IMR-90 (cell line): ENCODE results near the gene TCN1. TPM values are rescaled to one million over a fixed set of nuclear protein-coding genes. Genes with fewer than 3 reads are reported as not detected.
A peak's percentile ranks its signal among the peaks of the same experiment; 100 is the strongest.

ENCODE experiments used
- ATAC-seq: fragments of 200-7000 bp; cut with Tn5 transposase; 2 replicates; pipeline ENCODE4 v1.9.1; 2020; ENCODE audit warnings: low read depth, mild to moderate bottlenecking, moderate library complexity
- BruUV-seq: library from RNA; stranded (reverse); fragments of 400-500 nt; replicated peaks from 2 replicates; lab custom pipeline; 2021; lab: Mats Ljungman, UMichigan
- CTCF ChIA-PET: fragments of 300-600 bp; formaldehyde crosslinking; extraction: SDS; loops from one replicate; lab custom pipeline; 2021; ENCODE audit warnings: antibody characterized with exemption; lab: Yijun Ruan, JAX
- POLR2A ChIA-PET: fragments of 300-600 bp; sonication (Branson Sonifier 250); formaldehyde crosslinking; loops from one replicate; lab custom pipeline; 2022; ENCODE audit warnings: antibody characterized with exemption; ENCODE audit not compliant: unreplicated experiment; lab: Charles Lee
- DNase-seq: peaks from one replicate; pipeline ENCODE4 v3.0.0; 2013
- H2AFZ ChIP-seq: replicated peaks from 2 replicates; pipeline ENCODE3; 2013; ENCODE audit warnings: low read length, mild to moderate bottlenecking; ENCODE audit not compliant: poor library complexity
- H2AK5ac ChIP-seq: 2 replicates; pipeline ENCODE4 v1.6.1; 2013; ENCODE audit warnings: low read depth, low read length, inconsistent platforms
- H2AK9ac ChIP-seq: replicated peaks from 2 replicates; pipeline ENCODE3; 2013; ENCODE audit warnings: mild to moderate bottlenecking, low read depth, low read length, moderate library complexity; ENCODE audit not compliant: poor library complexity
- H2BK120ac ChIP-seq: 2 replicates; pipeline ENCODE4 v1.6.1; 2013; ENCODE audit warnings: low read depth, low read length, inconsistent platforms
- H2BK15ac ChIP-seq: 3 replicates; pipeline ENCODE4 v1.6.1; 2013; ENCODE audit warnings: low read depth, low read length, inconsistent platforms
- H2BK20ac ChIP-seq: 2 replicates; pipeline ENCODE4 v1.6.1; 2013; ENCODE audit warnings: low read depth, mild to moderate bottlenecking, inconsistent platforms, low read length, moderate library complexity
- H2BK5ac ChIP-seq: 2 replicates; pipeline ENCODE4 v1.6.1; 2013; ENCODE audit warnings: mild to moderate bottlenecking, low read depth, low read length, inconsistent platforms; ENCODE audit not compliant: poor library complexity, severe bottlenecking
- H3K14ac ChIP-seq: replicated peaks from 2 replicates; pipeline ENCODE4 v1.6.1; 2013; ENCODE audit warnings: low read depth, low read length, inconsistent platforms
- H3K18ac ChIP-seq: 2 replicates; pipeline ENCODE4 v1.6.1; 2013; ENCODE audit warnings: low read depth, low read length, control low read depth
- H3K23ac ChIP-seq: 2 replicates; pipeline ENCODE4 v1.6.1; 2013; ENCODE audit warnings: low read depth, low read length, inconsistent platforms
- H3K27ac ChIP-seq: 2 replicates; pipeline ENCODE4 v1.5.1; 2013; ENCODE audit warnings: mild to moderate bottlenecking, control low read depth, low read length; ENCODE audit not compliant: insufficient read depth
- H3K27me3 ChIP-seq: 2 replicates; pipeline ENCODE4 v1.6.1; 2013; ENCODE audit warnings: low read length; ENCODE audit not compliant: control insufficient read depth, insufficient read depth
- H3K36me3 ChIP-seq: 2 replicates; pipeline ENCODE4 v1.6.1; 2013; ENCODE audit warnings: low read length, mixed read lengths; ENCODE audit not compliant: control insufficient read depth, insufficient read depth
- H3K4ac ChIP-seq: 2 replicates; pipeline ENCODE4 v1.6.1; 2013; ENCODE audit warnings: low read depth, low read length, inconsistent platforms
- H3K4me1 ChIP-seq: 2 replicates; pipeline ENCODE4 v1.6.1; 2013; ENCODE audit warnings: low read length, mixed read lengths; ENCODE audit not compliant: control insufficient read depth, insufficient read depth
- H3K4me2 ChIP-seq: 2 replicates; pipeline ENCODE4 v1.6.1; 2013; ENCODE audit warnings: low read depth, mild to moderate bottlenecking, control low read depth, low read length, moderate library complexity
- H3K4me3 ChIP-seq: 2 replicates; pipeline ENCODE4 v1.5.1; 2013; ENCODE audit warnings: low read depth, mild to moderate bottlenecking, control low read depth, low read length, moderate library complexity; ENCODE audit not compliant: insufficient read depth
- H3K56ac ChIP-seq: 2 replicates; pipeline ENCODE4 v1.6.1; 2013; ENCODE audit warnings: low read length, inconsistent platforms; ENCODE audit not compliant: insufficient read depth; ENCODE audit errors: extremely low read depth
- H3K79me1 ChIP-seq, 2 experiments: 2 replicates each; pipeline ENCODE4 v1.6.1; 2013; ENCODE audit warnings: low read length in 2 of 2, inconsistent platforms in 1 of 2, low read depth in 1 of 2
- H3K9ac ChIP-seq: 2 replicates; pipeline ENCODE4 v1.6.1; 2013; ENCODE audit warnings: low read depth, low read length, control low read depth
- H3K9me1 ChIP-seq: 2 replicates; pipeline ENCODE4 v1.6.1; 2013; ENCODE audit warnings: low read length, inconsistent platforms; ENCODE audit not compliant: insufficient read depth
- H3K9me3 ChIP-seq: 2 replicates; pipeline ENCODE4 v1.6.1; 2013; ENCODE audit warnings: low read length; ENCODE audit not compliant: control insufficient read depth, insufficient read depth
- H4K20me1 ChIP-seq: 2 replicates; pipeline ENCODE4 v1.6.1; 2013; ENCODE audit warnings: low read length, inconsistent platforms; ENCODE audit not compliant: insufficient read depth
- H4K5ac ChIP-seq: 2 replicates; pipeline ENCODE4 v1.6.1; 2013; ENCODE audit warnings: mild to moderate bottlenecking, low read depth, low read length, control low read depth
- H4K8ac ChIP-seq, 2 experiments: 2 replicates each; pipeline ENCODE4 v1.6.1; 2013; ENCODE audit warnings: low read depth in 2 of 2, low read length in 2 of 2, control low read depth in 1 of 2, inconsistent platforms in 1 of 2
- H4K91ac ChIP-seq: 2 replicates; pipeline ENCODE4 v1.6.1; 2013; ENCODE audit warnings: low read depth, low read length, inconsistent platforms; ENCODE audit not compliant: insufficient read depth
- BHLHE40 ChIP-seq: fragments of 150-350 bp; IDR thresholded peaks from 2 replicates; pipeline ENCODE4 v1.6.1; 2016; ENCODE audit warnings: mild to moderate bottlenecking, low read depth, low read length
- CEBPB ChIP-seq: IDR thresholded peaks from 2 replicates; pipeline ENCODE4 v1.6.1; 2012; ENCODE audit warnings: low read depth, low read length, improper control_type of control experiment
- CHD1 ChIP-seq: IDR thresholded peaks from 2 replicates; pipeline ENCODE4 v1.6.1; 2012; ENCODE audit warnings: low read depth, low read length, improper control_type of control experiment
- FOS ChIP-seq: fragments of 150-350 bp; IDR thresholded peaks from 2 replicates; pipeline ENCODE4 v1.6.1; 2016; ENCODE audit warnings: low read depth, low read length
- MAFK ChIP-seq: IDR thresholded peaks from 2 replicates; pipeline ENCODE4 v1.6.1; 2012; ENCODE audit warnings: low read depth, low read length, improper control_type of control experiment
- MAZ ChIP-seq: IDR thresholded peaks from 2 replicates; pipeline ENCODE4 v1.6.1; 2012; ENCODE audit warnings: low read depth, mild to moderate bottlenecking, low read length, improper control_type of control experiment, moderate library complexity, borderline replicate concordance
- MXI1 ChIP-seq: IDR thresholded peaks from 2 replicates; pipeline ENCODE4 v1.6.1; 2012; ENCODE audit warnings: low read depth, mild to moderate bottlenecking, low read length, moderate library complexity, borderline replicate concordance
- NFE2L2 ChIP-seq: fragments of 150-350 bp; IDR thresholded peaks from 2 replicates; pipeline ENCODE4 v1.6.1; 2016; ENCODE audit warnings: low read depth, mild to moderate bottlenecking, low read length
- POLR2A ChIP-seq: IDR thresholded peaks from 2 replicates; pipeline ENCODE4 v1.6.1; 2012; ENCODE audit warnings: mild to moderate bottlenecking, low read depth, low read length
- RAD21 ChIP-seq: IDR thresholded peaks from 2 replicates; pipeline ENCODE4 v1.6.1; 2012; ENCODE audit warnings: low read length, improper control_type of control experiment
- RCOR1 ChIP-seq: IDR thresholded peaks from 2 replicates; pipeline ENCODE4 v1.6.1; 2012; ENCODE audit warnings: mild to moderate bottlenecking, low read length, improper control_type of control experiment; ENCODE audit not compliant: insufficient replicate concordance
- RFX5 ChIP-seq: IDR thresholded peaks from 2 replicates; pipeline ENCODE4 v1.8.0; 2012; ENCODE audit warnings: low read depth, mild to moderate bottlenecking, low read length, moderate library complexity
- SMC3 ChIP-seq: fragments of 150-350 bp; IDR thresholded peaks from 2 replicates; pipeline ENCODE4 v1.6.1; 2016; ENCODE audit warnings: low read depth, mild to moderate bottlenecking, antibody characterized with exemption, low read length, moderate library complexity
- WGBS, 2 experiments: methylation state at CpG; one replicate each; pipeline versions ENCODE4 v1.1.5 to v1.1.7; 2013; ENCODE audit warnings: missing lambda C conversion rate in 2 of 2; ENCODE audit not compliant: insufficient read length in 1 of 2; ENCODE audit errors: extremely low coverage in 2 of 2; 5-methylcytosine and 5-hydroxymethylcytosine counted together
- dilution Hi-C: fragments of 300-500 bp; cut with HindIII; formaldehyde crosslinking; loops from one replicate; pipeline ENCODE4 v1.14.3; 2018; ENCODE audit warnings: low sequenced_read_pairs; ENCODE audit not compliant: unreplicated experiment
- in situ Hi-C: fragments of 300-500 bp; cut with MboI; formaldehyde crosslinking; loops from 3 replicates; pipeline ENCODE4 v1.14.3; 2019; ENCODE audit warnings: low sequenced_read_pairs, inconsistent platforms, mixed read lengths
- intact Hi-C: fragments of 100-400 bp; cut with micrococcal nuclease; formaldehyde crosslinking; loops from 2 replicates; pipeline ENCODE4 v1.10.0; 2022
- polyA plus RNA-seq, 3 experiments: library from polyadenylated mRNA; depleted of rRNA; stranded (reverse); fragments of >200 nt; gene quantifications; 2 replicates each; pipeline ENCODE4 v1.2.3, GENCODE V29; 2012; ENCODE audit warnings: low replicate concordance in 1 of 3
- total RNA-seq: library from RNA; depleted of rRNA; stranded (reverse); fragments of >200 nt; gene quantifications from 2 replicates; pipeline ENCODE4 v1.2.3, GENCODE V29; 2012
- TF ChIP-seq, protein P1 (sequence below): fragments of 150-350 bp; IDR thresholded peaks from 2 replicates; pipeline ENCODE4 v1.6.1; 2017; ENCODE audit warnings: mild to moderate bottlenecking, antibody characterized with exemption, low read length, low read depth
- TF ChIP-seq, protein P2 (sequence below): conservative IDR thresholded peaks from 2 replicates; pipeline ENCODE4 v1.5.1; 2012; ENCODE audit warnings: mild to moderate bottlenecking, low read depth, low read length, improper control_type of control experiment
- TF ChIP-seq, protein P3 (sequence below): fragments of 150-350 bp; IDR thresholded peaks from 2 replicates; pipeline ENCODE4 v1.6.1; 2016; ENCODE audit warnings: low read depth, mild to moderate bottlenecking, low read length, moderate library complexity, borderline replicate concordance

TCN1 gene
- total and polyA plus RNA-seq, 2 of the 4 experiments (the other 2 are of a cell fraction) = not detected

DNA sequence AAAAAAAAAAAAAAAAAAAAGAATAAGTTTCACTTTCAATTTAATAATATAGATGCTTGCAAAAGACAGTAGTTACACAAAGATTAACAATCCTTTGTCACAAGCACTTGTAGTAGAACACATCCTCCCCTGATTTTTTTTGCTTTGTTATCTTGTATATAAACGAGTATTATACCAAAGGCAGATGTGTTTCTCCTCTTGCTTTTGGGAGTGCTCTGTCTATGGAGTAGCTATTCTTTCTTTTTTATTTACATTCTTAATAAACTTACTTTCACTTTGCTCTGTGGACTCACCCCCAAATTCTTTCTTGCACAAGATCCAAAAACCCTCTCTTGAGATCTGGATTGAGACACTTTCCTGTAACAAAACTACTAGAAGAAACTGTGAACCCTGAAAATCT lies 52.3 kb downstream of the TCN1 start:
- Histone ChIP-seq H3K56ac (no peak overlapping the region), H4K8ac (no peak overlapping the region), H2BK5ac (no peak overlapping the region), H3K23ac (no peak overlapping the region), H4K20me1 (no peaks in the 10 kb centered on the region), H2BK15ac (no peak overlapping the region), H2AFZ (no peak overlapping the region), H3K18ac (no peak overlapping the region), H2AK9ac (no peak overlapping the region), H3K27me3 (peaks cover 3% of the 10 kb centered on the region; the same call in 1 of the 2 replicates), H2AK5ac (no peak overlapping the region), H3K14ac (no peak overlapping the region), H3K4me1 (peaks cover 3% of the 10 kb centered on the region; the same call in 1 of the 2 replicates), H3K79me1 (peaks cover 0 to 14% of the 10 kb centered on the region in 2 experiments; a peak in 3 of 4 replicates), H4K5ac (no peak overlapping the region), H2BK20ac (no peak overlapping the region), H3K4me2 (peak overlapping the region; percentile 54; the same call in 1 of the 2 replicates), H3K27ac (no peak overlapping the region), H3K4me3 (no peak overlapping the region), H2BK120ac (no peak overlapping the region), H3K36me3 (no peaks in the 10 kb centered on the region), H3K9me1 (no peaks in the 10 kb centered on the region; the same call in 1 of the 2 replicates), H3K9me3 (no peaks in the 10 kb centered on the region), H3K4ac (no peak overlapping the region), H3K9ac (no peak overlapping the region), H4K91ac (no peak overlapping the region)
- in situ Hi-C loops = no loop called here
- no CpG with 5 or more reads among the region's 1 CpG for WGBS, 2 experiments
- intact Hi-C loops = no loop called here
- dilution Hi-C loops = no loop called here
- ATAC-seq (no peak), DNase-seq (no peak)
- TF ChIP-seq, protein P1, sequence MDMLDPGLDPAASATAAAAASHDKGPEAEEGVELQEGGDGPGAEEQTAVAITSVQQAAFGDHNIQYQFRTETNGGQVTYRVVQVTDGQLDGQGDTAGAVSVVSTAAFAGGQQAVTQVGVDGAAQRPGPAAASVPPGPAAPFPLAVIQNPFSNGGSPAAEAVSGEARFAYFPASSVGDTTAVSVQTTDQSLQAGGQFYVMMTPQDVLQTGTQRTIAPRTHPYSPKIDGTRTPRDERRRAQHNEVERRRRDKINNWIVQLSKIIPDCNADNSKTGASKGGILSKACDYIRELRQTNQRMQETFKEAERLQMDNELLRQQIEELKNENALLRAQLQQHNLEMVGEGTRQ = no peak
- TF ChIP-seq RAD21 (no peak), POLR2A (no peak), MAFK (no peak), NFE2L2 (no peak), BHLHE40 (no peak), MXI1 (no peak), SMC3 (no peak), CEBPB (no peak), FOS (no peak), MAZ (no peak), CHD1 (no peak), RCOR1 (no peak), RFX5 (no peak)
- TF ChIP-seq, protein P2, sequence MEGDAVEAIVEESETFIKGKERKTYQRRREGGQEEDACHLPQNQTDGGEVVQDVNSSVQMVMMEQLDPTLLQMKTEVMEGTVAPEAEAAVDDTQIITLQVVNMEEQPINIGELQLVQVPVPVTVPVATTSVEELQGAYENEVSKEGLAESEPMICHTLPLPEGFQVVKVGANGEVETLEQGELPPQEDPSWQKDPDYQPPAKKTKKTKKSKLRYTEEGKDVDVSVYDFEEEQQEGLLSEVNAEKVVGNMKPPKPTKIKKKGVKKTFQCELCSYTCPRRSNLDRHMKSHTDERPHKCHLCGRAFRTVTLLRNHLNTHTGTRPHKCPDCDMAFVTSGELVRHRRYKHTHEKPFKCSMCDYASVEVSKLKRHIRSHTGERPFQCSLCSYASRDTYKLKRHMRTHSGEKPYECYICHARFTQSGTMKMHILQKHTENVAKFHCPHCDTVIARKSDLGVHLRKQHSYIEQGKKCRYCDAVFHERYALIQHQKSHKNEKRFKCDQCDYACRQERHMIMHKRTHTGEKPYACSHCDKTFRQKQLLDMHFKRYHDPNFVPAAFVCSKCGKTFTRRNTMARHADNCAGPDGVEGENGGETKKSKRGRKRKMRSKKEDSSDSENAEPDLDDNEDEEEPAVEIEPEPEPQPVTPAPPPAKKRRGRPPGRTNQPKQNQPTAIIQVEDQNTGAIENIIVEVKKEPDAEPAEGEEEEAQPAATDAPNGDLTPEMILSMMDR = no peak
- TF ChIP-seq, protein P3, sequence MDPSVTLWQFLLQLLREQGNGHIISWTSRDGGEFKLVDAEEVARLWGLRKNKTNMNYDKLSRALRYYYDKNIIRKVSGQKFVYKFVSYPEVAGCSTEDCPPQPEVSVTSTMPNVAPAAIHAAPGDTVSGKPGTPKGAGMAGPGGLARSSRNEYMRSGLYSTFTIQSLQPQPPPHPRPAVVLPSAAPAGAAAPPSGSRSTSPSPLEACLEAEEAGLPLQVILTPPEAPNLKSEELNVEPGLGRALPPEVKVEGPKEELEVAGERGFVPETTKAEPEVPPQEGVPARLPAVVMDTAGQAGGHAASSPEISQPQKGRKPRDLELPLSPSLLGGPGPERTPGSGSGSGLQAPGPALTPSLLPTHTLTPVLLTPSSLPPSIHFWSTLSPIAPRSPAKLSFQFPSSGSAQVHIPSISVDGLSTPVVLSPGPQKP = no peak
- no TSS peak for BruUV-seq
- ChIA-PET CTCF (interaction anchor here (0.6 kb wide), 1 partner anchor 886 kb away, joined by 3 read pairs; no protein-coding TSS in a partner anchor), POLR2A (no interaction called here)
